ENCODE measurements around the gene SHISA3. TPM values are rescaled to one million over a fixed set of nuclear protein-coding genes. Genes with fewer than 3 reads are reported as not detected.

SHISA3 gene
- total RNA-seq, 1 donor, result not detected

Other genes with a start within 250 kb of the SHISA3 start
- gene BEND4, start 244.8 kb upstream of the SHISA3 start, total RNA-seq, result 1.0 TPM

All from mononuclear cell (primary cell).